ENCODE results near the gene CDK5RAP3. TPM values are rescaled to one million over a fixed set of nuclear protein-coding genes. Genes with fewer than 3 reads are reported as not detected.

CDK5RAP3 gene
- total and polyA plus RNA-seq, 2 of the 13 experiments (the other 11 are each of a cell fraction or from before 2014, with no cell fraction given) = 128 to 154 TPM

GRCh38 chr17:47941246-47942095, 29.4 kb upstream of the CDK5RAP3 start, which contains the start of gene PNPO (continued):
- TF ChIP-seq PAX8 (CRISPR knock-in tag; IDR thresholded peaks at IDR 0.05; ENCODE audit: borderline replicate concordance) (peak; percentile 61; the same call in 1 of the 2 replicates), ZNF256 (CRISPR knock-in tag; conservative IDR thresholded peaks at IDR 0.05) (peak; percentile 96), ZNF674 (CRISPR knock-in tag; IDR thresholded peaks at IDR 0.05; ENCODE audit: low read depth) (peak; percentile 92; the same call in 1 of the 2 replicates), HMGXB3 (CRISPR knock-in tag; IDR thresholded peaks at IDR 0.05; ENCODE audit: borderline replicate concordance) (peak; percentile 98), ZFAT (CRISPR knock-in tag; conservative IDR thresholded peaks at IDR 0.05) (peak; percentile 88; the same call in 1 of the 2 replicates), POGK (CRISPR knock-in tag; conservative IDR thresholded peaks at IDR 0.05) (peak; percentile 83), HNF4G (IDR thresholded peaks at IDR 0.05; ENCODE audit: borderline replicate concordance, low read depth, low read length) (peak; percentile 85; the same call in 1 of the 2 replicates), HNF4G (CRISPR knock-in tag; IDR thresholded peaks at IDR 0.05; ENCODE audit: borderline replicate concordance, low read depth) (peak; percentile 75), ZNF232 (CRISPR knock-in tag; IDR thresholded peaks at IDR 0.05; ENCODE audit: borderline replicate concordance) (peak; percentile 85), CAMTA2 (CRISPR knock-in tag; IDR thresholded peaks at IDR 0.05; ENCODE audit: borderline replicate concordance) (peak; percentile 86; the same call in 1 of the 2 replicates), HIVEP1 (CRISPR knock-in tag; IDR thresholded peaks at IDR 0.05) (peak; percentile 91), AGO1 (IDR thresholded peaks at IDR 0.05; ENCODE audit: low read depth, low read length, poor library complexity, severe bottlenecking) (peak; percentile 42), MXI1 (IDR thresholded peaks at IDR 0.05; ENCODE audit: borderline replicate concordance, low read depth, low read length) (peak; percentile 99), AGO2 (optimal IDR thresholded peaks at IDR 0.05; ENCODE audit: low read depth, low read length) (peak; percentile 88), ZNF205 (CRISPR knock-in tag; IDR thresholded peaks at IDR 0.05) (peak; percentile 55; the same call in 1 of the 2 replicates), MYNN (CRISPR knock-in tag; IDR thresholded peaks at IDR 0.05; ENCODE audit: low read depth) (no peak; the same call in 1 of the 2 replicates), CBX2 (IDR thresholded peaks at IDR 0.05; ENCODE audit: low read depth, low read length) (no peak; the same call in 1 of the 2 replicates), CBX2 (CRISPR knock-in tag; IDR thresholded peaks at IDR 0.05; ENCODE audit: low read depth) (no peak), MAZ (IDR thresholded peaks at IDR 0.05; ENCODE audit: borderline replicate concordance, low read depth, low read length) (no peak), MAZ (CRISPR knock-in tag; IDR thresholded peaks at IDR 0.05; ENCODE audit: low read depth) (peak; percentile 92), RFX3 (CRISPR knock-in tag; IDR thresholded peaks at IDR 0.05) (0 out of 2 replicates have a peak, but pooled peaks have one; percentile 18), SP140L (CRISPR knock-in tag; IDR thresholded peaks at IDR 0.05; ENCODE audit: borderline replicate concordance) (no peak; the same call in 1 of the 2 replicates)
